Mesenchymal stem cell (in vitro differentiated cells and primary cell): ENCODE measurements around the gene JOSD2.

Source experiments
- DNase-seq: peaks from one replicate; pipeline ENCODE4 v3.0.0-alpha.2; 2013
- H2AFZ ChIP-seq: one replicate; pipeline ENCODE4 v1.6.1; 2013; ENCODE audit warnings: low read depth, mild to moderate bottlenecking, control low read depth, inconsistent platforms, low read length, moderate library complexity
- H2AK5ac ChIP-seq: 2 replicates; pipeline ENCODE4 v1.6.1; 2013; ENCODE audit warnings: low read length, moderate library complexity, mild to moderate bottlenecking, inconsistent platforms; ENCODE audit not compliant: severe bottlenecking
- H2BK120ac ChIP-seq: one replicate; pipeline ENCODE4 v1.6.1; 2013; ENCODE audit warnings: low read depth, mild to moderate bottlenecking, inconsistent platforms, low read length, moderate library complexity
- H2BK12ac ChIP-seq, 2 experiments: one replicate each; pipeline ENCODE4 v1.6.1; 2013; ENCODE audit warnings: inconsistent platforms in 2 of 2, low read length in 2 of 2, mild to moderate bottlenecking in 2 of 2, moderate library complexity in 2 of 2, control low read depth in 1 of 2
- H2BK15ac ChIP-seq: one replicate; pipeline ENCODE4 v1.6.1; 2013; ENCODE audit warnings: mild to moderate bottlenecking, low read depth, inconsistent platforms; ENCODE audit not compliant: poor library complexity, severe bottlenecking
- H2BK5ac ChIP-seq: 2 replicates; pipeline ENCODE4 v1.6.1; 2013; ENCODE audit warnings: low read depth, mild to moderate bottlenecking, low read length, control low read depth, inconsistent platforms; ENCODE audit not compliant: poor library complexity, severe bottlenecking
- H3K14ac ChIP-seq, 2 experiments: one replicate each; pipeline ENCODE4 v1.6.1; 2013; ENCODE audit warnings: inconsistent platforms in 2 of 2, low read length in 2 of 2, control low read depth in 1 of 2, mild to moderate bottlenecking in 1 of 2, moderate library complexity in 1 of 2
- H3K18ac ChIP-seq, 2 experiments: one replicate each; pipeline ENCODE4 v1.6.1; 2013; ENCODE audit warnings: inconsistent platforms in 2 of 2, low read length in 2 of 2, control low read depth in 1 of 2, low read depth in 1 of 2, mild to moderate bottlenecking in 1 of 2
- H3K23ac ChIP-seq, 2 experiments: one replicate each; pipeline ENCODE4 v1.6.1; 2013; ENCODE audit warnings: inconsistent platforms in 2 of 2, low read length in 2 of 2, mild to moderate bottlenecking in 2 of 2, moderate library complexity in 2 of 2, control low read depth in 1 of 2
- H3K27ac ChIP-seq: 2 replicates; pipeline ENCODE4 v1.5.1; 2013; ENCODE audit warnings: mild to moderate bottlenecking, moderate library complexity, low read length, control low read depth, inconsistent platforms; ENCODE audit not compliant: poor library complexity, severe bottlenecking
- H3K27me3 ChIP-seq, 2 experiments: 2 replicates each; pipeline versions ENCODE4 v1.6.1 to v1.7.0; 2013; ENCODE audit warnings: low read length in 2 of 2, mild to moderate bottlenecking in 2 of 2, moderate library complexity in 2 of 2, control low read depth in 1 of 2, inconsistent platforms in 1 of 2; ENCODE audit not compliant: control insufficient read depth in 1 of 2, insufficient read depth in 1 of 2
- H3K36me3 ChIP-seq, 2 experiments: 2 replicates each; pipeline versions ENCODE4 v1.6.1 to v1.7.0; 2013; ENCODE audit warnings: low read length in 2 of 2, control low read depth in 1 of 2, inconsistent platforms in 1 of 2, low read depth in 1 of 2, mild to moderate bottlenecking in 1 of 2; ENCODE audit not compliant: insufficient read depth in 2 of 2, control insufficient read depth in 1 of 2
- H3K4ac ChIP-seq, 2 experiments: one replicate each; pipeline ENCODE4 v1.6.1; 2013; ENCODE audit warnings: inconsistent platforms in 2 of 2, low read length in 2 of 2, mild to moderate bottlenecking in 2 of 2, moderate library complexity in 2 of 2, control low read depth in 1 of 2, low read depth in 1 of 2
- H3K4me1 ChIP-seq: 2 replicates; pipeline ENCODE4 v1.6.1; 2013; ENCODE audit warnings: low read depth, low read length, control low read depth; ENCODE audit not compliant: control insufficient read depth, insufficient read depth
- H3K4me2 ChIP-seq: 2 replicates; pipeline ENCODE4 v1.6.1; 2013; ENCODE audit warnings: low read length, mild to moderate bottlenecking, inconsistent platforms; ENCODE audit not compliant: poor library complexity, severe bottlenecking
- H3K4me3 ChIP-seq, 2 experiments: 2 replicates each; pipeline versions ENCODE4 v1.5.1 to v1.7.0; 2013; ENCODE audit warnings: low read length in 2 of 2, mild to moderate bottlenecking in 2 of 2, control low read depth in 1 of 2, low read depth in 1 of 2; ENCODE audit not compliant: insufficient read depth in 1 of 2
- H3K79me1 ChIP-seq: replicated peaks from 2 replicates; pipeline ENCODE4 v1.6.1; 2013; ENCODE audit warnings: mild to moderate bottlenecking, control low read depth, low read length, inconsistent platforms; ENCODE audit not compliant: poor library complexity, severe bottlenecking
- H3K9ac ChIP-seq: 2 replicates; pipeline ENCODE4 v1.7.0; 2013; ENCODE audit warnings: mild to moderate bottlenecking, low read length, moderate library complexity
- H3K9me3 ChIP-seq: 2 replicates; pipeline ENCODE4 v1.7.0; 2013; ENCODE audit warnings: mild to moderate bottlenecking, low read length; ENCODE audit not compliant: control insufficient read depth
- H4K8ac ChIP-seq: one replicate; pipeline ENCODE4 v1.6.1; 2013; ENCODE audit warnings: inconsistent platforms, mild to moderate bottlenecking, low read length, moderate library complexity
- H4K91ac ChIP-seq: one replicate; pipeline ENCODE4 v1.6.1; 2013; ENCODE audit warnings: mild to moderate bottlenecking, low read length, inconsistent platforms
- WGBS: methylation state at CpG from one replicate; pipeline ENCODE4 v1.1.7; 2013; ENCODE audit warnings: mixed read lengths; 5-methylcytosine and 5-hydroxymethylcytosine counted together

The JOSD2 gene

DNA sequence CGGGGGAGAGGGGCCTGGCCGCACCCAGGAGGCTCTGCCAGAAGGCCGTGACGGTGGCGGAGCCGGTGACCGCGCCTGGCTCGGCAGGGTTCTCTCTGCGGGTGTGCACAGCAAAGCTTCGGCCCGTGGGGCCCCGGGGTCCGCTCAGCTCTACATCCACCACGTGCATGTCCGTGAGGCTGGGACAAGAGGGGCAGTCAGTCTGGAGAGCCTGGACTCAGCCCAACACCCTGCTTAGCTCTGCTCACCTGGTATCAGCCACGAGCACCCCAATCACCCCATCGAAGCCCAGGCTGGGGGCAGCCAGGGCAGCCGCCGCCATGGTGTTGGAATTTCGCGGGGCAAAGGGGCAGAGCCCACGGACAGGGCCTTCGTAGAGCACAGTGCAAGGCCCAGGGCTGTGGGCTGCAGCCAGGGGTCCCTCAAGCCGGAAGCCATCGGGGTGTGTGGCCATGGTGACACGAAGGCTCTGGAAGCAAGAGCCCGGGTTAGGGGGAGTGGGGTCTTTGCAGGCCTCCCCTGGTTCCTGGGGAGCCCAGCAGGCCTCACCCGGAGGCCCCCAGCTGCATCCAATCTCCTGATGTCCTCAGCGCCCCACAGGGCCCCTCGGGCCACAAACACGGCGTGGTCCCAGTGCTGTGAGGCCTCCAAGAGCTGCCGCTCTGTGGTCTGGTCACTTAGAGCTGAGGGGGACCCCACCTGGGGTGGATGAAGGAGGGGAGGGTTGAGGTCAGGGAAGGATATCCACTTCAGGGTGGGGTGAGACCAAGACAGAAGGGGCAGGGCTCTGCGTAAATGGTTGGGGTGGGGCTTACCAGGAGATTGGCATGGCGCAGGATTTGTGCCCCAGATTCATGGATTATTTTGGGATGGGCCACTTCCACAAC is 1.4 kb upstream of the JOSD2 start:
- Histone ChIP-seq H3K4me2 (no peak overlapping the region), H2AFZ (no peak overlapping the region), H3K18ac (no peak overlapping the region), H3K9ac (peak overlapping the region; percentile 98), H2AK5ac (no peak overlapping the region), H3K79me1 (peaks cover 10% of the 10 kb centered on the region), H3K36me3 (peaks cover 0 to 1% of the 10 kb centered on the region in 2 experiments), H4K91ac (no peak overlapping the region), H3K4me1 (peaks cover 22% of the 10 kb centered on the region), H2BK5ac (no peak overlapping the region), H3K4me3 (peak overlapping the region in 1 of 2 experiments; percentile 99), H4K8ac (peak overlapping the region; percentile 16), H3K14ac (no peak overlapping the region), H3K27ac (no peak overlapping the region), H3K27me3 (peaks cover 0 to 9% of the 10 kb centered on the region in 2 experiments), H2BK120ac (no peak overlapping the region), H3K4ac (no peak overlapping the region), H2BK12ac (no peak overlapping the region), H3K23ac (no peak overlapping the region), H3K9me3 (no peaks in the 10 kb centered on the region), H2BK15ac (no peak overlapping the region)
- WGBS: 95% methylated on average over 36 of the region's 36 CpGs
- DNase-seq: no peak

DNA sequence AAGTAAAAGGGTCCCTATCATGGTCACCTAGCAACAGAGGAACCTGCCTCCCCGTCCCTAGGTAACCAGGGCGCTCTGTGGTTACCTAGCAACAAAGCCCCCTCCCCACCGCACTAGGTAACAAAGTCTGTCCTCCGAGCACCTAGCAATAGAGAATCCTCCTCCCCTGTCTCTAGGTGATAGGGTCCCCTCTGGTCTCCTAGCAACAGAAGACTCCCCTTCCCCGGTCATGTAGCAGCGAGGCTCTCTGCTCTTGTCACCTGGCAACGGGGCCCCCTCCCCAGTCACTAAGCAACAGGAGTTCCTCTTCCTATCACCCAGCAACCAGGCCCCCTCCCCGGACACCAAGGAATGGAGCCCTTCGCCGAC is 307 bp downstream of the JOSD2 start:
- Histone ChIP-seq H3K27me3 (peaks cover 0 to 9% of the 10 kb centered on the region in 2 experiments), H3K18ac (peak overlapping the region; percentile 52 to 81), H3K9me3 (no peaks in the 10 kb centered on the region), H4K91ac (peak overlapping the region; percentile 54), H3K36me3 (peaks cover 0 to 16% of the 10 kb centered on the region in 2 experiments), H2BK5ac (no peak overlapping the region), H3K4me3 (peak overlapping the region; percentile 70 to 99), H3K27ac (no peak overlapping the region), H2AFZ (peak overlapping the region; percentile 8), H3K79me1 (peaks cover 10% of the 10 kb centered on the region), H2BK15ac (no peak overlapping the region), H3K23ac (no peak overlapping the region), H3K9ac (peak overlapping the region; percentile 98), H3K14ac (peak overlapping the region in 1 of 2 experiments; percentile 37), H3K4ac (peak overlapping the region; percentile 48 to 91), H3K4me2 (peak overlapping the region; percentile 62), H2AK5ac (peak overlapping the region; percentile 33), H3K4me1 (peaks cover 22% of the 10 kb centered on the region), H2BK120ac (peak overlapping the region; percentile 27), H2BK12ac (no peak overlapping the region), H4K8ac (peak overlapping the region; percentile 41)
- 7% methylated on average over 10 of the region's 10 CpGs for WGBS
- no peak for DNase-seq

DNA sequence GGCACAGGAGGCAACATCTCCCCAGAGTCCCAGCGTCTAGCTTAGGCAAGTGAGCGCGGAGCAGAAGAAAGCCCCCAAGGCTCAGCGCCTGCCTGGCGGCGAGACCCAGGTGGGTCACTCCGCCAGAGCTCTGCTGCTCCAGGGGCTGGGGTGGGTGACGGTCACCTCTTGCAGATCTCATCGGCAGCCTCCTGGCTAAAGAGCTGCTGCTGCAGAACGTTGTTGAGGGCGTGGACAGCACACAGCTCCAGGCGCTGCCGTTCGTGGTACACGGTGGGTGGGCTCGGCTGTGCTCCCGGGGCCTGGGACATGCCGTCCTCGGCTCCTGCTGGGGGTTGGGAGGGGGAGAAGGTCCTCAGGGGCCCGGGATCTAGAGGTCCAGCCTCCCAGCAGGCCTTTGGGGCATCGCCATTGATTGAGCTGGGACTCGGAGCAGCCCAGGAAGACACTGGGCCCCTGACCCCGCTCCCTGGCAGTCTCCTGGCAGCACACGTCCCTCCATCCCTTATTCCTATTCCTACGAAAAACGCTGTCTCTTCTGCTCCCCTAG is 795 bp downstream of the JOSD2 start:
- H3K14ac ChIP-seq: peak overlapping the region in 1 of 2 experiments; percentile 19
- no peak overlapping the region for H3K27ac ChIP-seq
- H2AFZ ChIP-seq: no peak overlapping the region
- peak overlapping the region; percentile 98 for H3K9ac ChIP-seq
- H3K36me3 ChIP-seq: peaks cover 0 to 19% of the 10 kb centered on the region in 2 experiments
- DNase-seq: no peak
- peak overlapping the region; percentile 27 for H2AK5ac ChIP-seq
- no peaks in the 10 kb centered on the region for H3K9me3 ChIP-seq
- H3K4me2 ChIP-seq: peak overlapping the region; percentile 62
- peaks cover 10% of the 10 kb centered on the region for H3K79me1 ChIP-seq
- peak overlapping the region in 1 of 2 experiments; percentile 47 for H3K4ac ChIP-seq
- peak overlapping the region; percentile 33 for H4K8ac ChIP-seq
- 82% methylated on average over 22 of the region's 26 CpGs for WGBS
- H3K23ac ChIP-seq: no peak overlapping the region
- peaks cover 22% of the 10 kb centered on the region for H3K4me1 ChIP-seq
- no peak overlapping the region for H2BK15ac ChIP-seq
- peak overlapping the region; percentile 54 for H4K91ac ChIP-seq
- H2BK5ac ChIP-seq: no peak overlapping the region
- H3K4me3 ChIP-seq: peak overlapping the region in 1 of 2 experiments; percentile 99
- peak overlapping the region in 1 of 2 experiments; percentile 17 for H2BK12ac ChIP-seq
- no peak overlapping the region for H2BK120ac ChIP-seq
- H3K18ac ChIP-seq: peak overlapping the region in 1 of 2 experiments; percentile 37
- H3K27me3 ChIP-seq: peaks cover 0 to 9% of the 10 kb centered on the region in 2 experiments

DNA sequence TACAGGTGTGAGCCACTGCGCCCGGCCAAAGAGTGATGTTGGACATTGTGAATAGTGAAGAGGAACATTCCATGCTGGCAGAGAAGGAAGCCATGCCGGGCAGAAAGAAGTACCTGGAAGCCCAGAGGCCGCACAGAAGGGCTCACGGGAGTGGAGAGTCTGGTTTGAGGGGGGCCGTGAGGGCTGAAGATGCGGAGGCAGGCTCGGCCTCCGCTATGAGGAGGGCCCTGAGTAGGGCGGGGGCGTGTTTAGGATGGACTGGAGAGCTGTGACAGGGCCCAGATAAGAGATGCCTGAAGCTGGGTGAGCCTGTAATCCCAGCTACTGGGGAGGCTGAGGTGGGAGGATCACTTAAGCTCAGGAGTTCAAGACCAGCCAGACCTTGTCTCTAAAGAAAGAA is 1.6 kb downstream of the JOSD2 start:
- H3K9me3 ChIP-seq: no peaks in the 10 kb centered on the region
- no peak overlapping the region for H3K9ac ChIP-seq
- no peak overlapping the region for H4K8ac ChIP-seq
- no peak overlapping the region for H3K4ac ChIP-seq
- H2AFZ ChIP-seq: no peak overlapping the region
- H2BK5ac ChIP-seq: no peak overlapping the region
- no peak overlapping the region for H3K4me2 ChIP-seq
- H2BK15ac ChIP-seq: no peak overlapping the region
- H3K4me1 ChIP-seq: peaks cover 22% of the 10 kb centered on the region
- 92% methylated on average over 11 of the region's 11 CpGs for WGBS
- no peak overlapping the region for H3K18ac ChIP-seq
- H3K79me1 ChIP-seq: peaks cover 10% of the 10 kb centered on the region
- H3K23ac ChIP-seq: no peak overlapping the region
- H2BK120ac ChIP-seq: no peak overlapping the region
- H2AK5ac ChIP-seq: no peak overlapping the region
- H2BK12ac ChIP-seq: no peak overlapping the region
- no peak overlapping the region for H3K14ac ChIP-seq
- no peak overlapping the region for H3K27ac ChIP-seq
- peaks cover 0 to 8% of the 10 kb centered on the region in 2 experiments for H3K27me3 ChIP-seq
- peaks cover 0 to 19% of the 10 kb centered on the region in 2 experiments for H3K36me3 ChIP-seq
- H3K4me3 ChIP-seq: no peak overlapping the region
- no peak for DNase-seq
- H4K91ac ChIP-seq: no peak overlapping the region
